Activated T-cell treated with anti-CD3 and anti-CD28 coated beads for 1 hour (primary cell): ENCODE results near the gene DCUN1D1.
A peak's percentile ranks its signal among the peaks of the same experiment; 100 is the strongest.
"Not testable (repeated sequence)": the region's sequence is repeated elsewhere in the genome, so short reads cannot be mapped to it uniquely, and the experiment has no call there.

Experiments
- DNase-seq: peaks from one replicate; pipeline ENCODE4 v3.0.0-alpha.2; 2020; ENCODE audit warnings: low read depth

The DCUN1D1 gene

DNA sequence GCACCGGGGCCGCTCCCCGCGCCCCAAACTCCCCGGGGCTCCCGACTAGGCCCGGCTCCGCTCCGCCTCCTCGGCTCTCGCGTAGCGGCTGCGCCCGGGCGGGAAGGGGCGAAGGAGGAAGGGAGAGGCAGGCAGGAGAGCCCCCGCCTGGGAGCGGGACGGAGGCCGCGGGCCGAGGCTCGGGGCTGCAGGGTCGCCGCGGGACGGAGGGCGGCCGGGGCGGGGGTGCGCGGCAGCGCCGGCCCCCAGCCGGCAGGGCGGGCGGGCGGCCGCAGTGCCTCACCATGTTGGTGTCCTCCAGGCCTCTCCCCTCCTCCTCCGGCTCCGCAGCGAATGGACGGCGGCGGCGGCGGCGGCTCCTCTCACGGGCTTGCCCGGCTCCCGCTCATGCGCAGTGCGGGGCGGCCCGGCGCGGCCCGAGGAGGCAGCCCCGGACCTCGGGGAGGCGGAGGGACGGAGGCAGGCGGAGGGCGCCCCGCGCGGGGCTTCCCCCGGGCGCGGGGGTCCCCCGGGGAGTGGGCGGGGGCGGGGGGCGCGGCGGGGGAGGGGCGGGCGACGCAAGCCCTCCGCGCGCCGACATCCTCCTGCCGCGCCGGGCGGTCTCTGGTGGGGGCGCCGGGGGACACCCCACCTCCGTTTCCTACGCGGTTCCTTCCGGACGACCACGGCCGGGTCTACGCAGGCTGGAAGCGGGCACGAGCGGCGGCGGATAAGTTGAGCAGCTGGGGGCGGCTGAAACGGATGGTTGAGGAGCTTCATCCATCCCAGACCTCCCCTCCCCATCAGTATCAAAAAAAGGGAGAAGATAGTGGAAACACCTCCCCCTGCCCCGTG, at the start of gene DCUN1D1:
Gene DCUN1D1 (minus strand): TSS at position 335 of the 834 bp plus-strand sequence. CDS start 49 bp downstream, at position 286.
- DNase-seq: peak; percentile 81

GRCh38 chr3:183028416-183028815, 48.1 kb upstream of the DCUN1D1 start:
- no peak for DNase-seq

DNA sequence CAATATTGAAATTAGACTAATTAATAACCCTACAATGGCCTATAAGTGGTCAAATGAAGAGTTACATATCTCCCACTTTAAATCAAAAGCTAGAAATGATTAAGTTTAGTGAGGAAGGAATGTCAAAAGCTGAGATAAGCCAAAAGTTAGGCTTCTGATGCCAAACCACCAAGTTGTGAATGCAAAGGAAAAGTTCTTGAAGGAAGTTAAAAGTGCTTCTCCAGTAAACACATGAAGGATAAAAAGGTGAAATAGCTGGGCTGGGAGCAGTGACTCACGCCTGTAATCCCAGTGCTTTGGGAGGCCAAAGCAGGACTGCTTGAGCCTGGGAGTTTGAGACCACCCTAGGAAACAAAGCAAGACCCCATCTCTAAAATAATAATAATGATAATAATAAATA, 46.9 kb upstream of the DCUN1D1 start:
- no peak for DNase-seq

DNA sequence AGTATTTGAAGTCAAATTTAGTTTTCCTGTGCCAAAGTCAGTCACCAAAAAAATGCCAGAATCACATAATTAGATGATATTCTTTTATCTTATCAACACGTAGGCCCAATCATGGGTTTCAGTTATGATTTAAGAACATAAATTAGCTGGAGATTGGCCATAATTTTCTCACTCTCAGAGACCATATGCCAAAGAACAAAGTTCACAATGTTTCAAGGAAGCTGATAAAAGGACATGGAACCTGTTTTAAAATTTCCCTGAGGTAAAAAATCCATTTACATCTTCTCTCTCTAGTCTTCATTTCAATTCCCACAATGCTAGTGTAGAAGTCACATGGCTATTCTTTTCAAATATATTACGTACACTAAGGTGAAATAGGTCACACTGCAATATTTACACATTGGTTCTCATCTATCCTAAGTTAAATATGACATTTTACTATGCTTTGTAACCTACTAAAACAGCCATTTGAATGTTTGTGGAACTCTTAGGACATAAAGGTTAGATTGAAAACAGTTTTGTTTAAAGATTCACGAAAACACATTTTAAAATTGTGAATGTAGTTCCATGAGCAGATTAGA, 42.7 kb upstream of the DCUN1D1 start:
- DNase-seq: no peak

DNA sequence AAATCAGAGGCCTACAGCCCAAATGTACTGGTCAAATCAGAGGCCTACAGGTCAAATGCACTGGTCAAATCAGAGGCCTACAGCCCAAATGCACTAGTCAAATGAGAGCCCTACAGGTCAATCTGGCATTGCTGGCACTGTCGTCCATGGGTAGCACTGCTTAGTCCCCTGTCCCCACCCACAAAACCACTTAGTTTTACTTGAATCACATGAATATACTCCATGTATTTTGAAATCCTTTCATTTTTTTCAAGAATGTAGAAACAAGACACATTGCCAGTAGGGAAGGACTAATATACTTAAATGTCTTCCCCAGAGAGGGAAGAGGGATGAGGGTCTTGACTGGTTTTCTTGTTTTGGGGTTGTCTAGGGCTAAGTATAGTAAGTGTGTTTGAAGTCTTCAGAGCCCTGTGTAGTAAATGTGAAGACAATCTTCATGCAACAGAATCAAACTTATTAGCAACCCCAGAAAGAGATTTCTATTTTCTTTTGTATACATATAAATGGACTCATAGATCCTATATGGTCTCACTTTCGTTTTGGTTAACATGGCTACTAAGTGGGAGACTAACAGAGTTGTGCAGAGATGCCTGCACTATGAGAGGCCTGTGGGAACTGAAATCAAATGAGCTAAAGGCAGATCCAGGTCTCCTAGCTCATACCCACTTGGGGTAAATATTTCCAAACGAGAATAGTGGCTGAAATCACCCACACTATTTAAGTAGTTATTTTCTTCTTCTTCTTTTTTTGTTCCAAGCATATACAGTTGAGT, 38.3 kb upstream of the DCUN1D1 start:
- DNase-seq: no peak

- no peak for DNase-seq
Measured at GRCh38 chr3:183015185-183015584, 34.8 kb upstream of the DCUN1D1 start.

DNA sequence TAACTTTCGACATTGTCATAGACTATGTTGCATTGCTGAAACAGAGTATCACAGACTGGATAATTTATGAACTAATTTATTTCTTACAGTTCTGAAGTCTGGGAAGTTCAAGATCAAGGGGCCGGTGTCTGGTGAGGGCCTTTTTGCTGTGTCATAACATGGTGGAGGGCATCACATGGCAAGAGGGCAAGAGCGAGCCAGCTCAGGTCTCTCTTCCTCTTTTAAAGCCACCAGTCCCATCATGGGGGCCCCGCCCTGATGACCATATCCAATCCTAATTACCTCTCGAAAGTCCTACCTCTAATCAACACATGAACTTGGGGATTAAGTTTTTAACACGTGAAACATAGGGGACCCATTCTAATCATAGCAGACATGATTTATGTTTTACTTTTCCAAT, 33.5 kb upstream of the DCUN1D1 start:
- no peak for DNase-seq

GRCh38 chr3:183013074-183013473, 32.7 kb upstream of the DCUN1D1 start:
- DNase-seq: no peak

DNA sequence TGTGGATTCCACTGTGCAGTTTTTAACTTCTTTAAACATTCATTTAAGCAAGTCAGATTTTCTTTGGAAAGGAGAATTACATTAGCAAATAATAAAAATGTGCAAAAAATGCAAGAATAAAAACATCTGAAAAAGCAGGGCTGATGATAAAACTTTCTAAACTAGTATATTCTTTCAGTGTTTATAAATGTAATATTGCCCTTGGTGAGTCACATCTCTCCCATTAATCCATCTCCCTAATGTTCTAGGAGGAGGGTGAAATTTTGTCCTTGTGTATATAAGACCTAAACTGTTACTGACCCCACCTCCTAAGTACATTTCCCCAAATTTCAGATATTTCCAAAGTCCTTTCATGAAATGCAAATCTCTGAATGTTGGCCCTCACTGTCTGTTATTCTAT, 28.5 kb upstream of the DCUN1D1 start:
- no peak for DNase-seq

DNA sequence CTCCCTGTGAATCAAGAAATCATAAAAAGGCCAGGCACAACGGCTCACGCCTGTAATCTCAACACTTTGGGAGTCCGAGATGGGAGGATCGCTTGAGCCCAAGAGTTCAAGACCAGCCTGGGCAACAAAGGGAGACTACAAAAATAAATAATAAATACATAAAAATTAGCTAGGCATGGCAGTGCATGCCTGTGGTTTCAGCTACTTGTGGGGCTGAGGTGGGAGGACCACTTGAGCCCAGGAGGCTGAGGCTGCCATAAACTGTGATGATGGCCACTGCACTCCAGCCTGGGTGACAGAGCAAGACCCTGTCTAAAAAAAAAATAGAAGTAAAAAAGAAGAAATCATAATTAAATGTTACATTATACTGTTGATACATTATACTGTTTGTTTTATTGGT, 28.0 kb upstream of the DCUN1D1 start:
- no peak for DNase-seq

GRCh38 chr3:183006396-183007002, 26.2 kb upstream of the DCUN1D1 start:
- DNase-seq: no peak

DNA sequence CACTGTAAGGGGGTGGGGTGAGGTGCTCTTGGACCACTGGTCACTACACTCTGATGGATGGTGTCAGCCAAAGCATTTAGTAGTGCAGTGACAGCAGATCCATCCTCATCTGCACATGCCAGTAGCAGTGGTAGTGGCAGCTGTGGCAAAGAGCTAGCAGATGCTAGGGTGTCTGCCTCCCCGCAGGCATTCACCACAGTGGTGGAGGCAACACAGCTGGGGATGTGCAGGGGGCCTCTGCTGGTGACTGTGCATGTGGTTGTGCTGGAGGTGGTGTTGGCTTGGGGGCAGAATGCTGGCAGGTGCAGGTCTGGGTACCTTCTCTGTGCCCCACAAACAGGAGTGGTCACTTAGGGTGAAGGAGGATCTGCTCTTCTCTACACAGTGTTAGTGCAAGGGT, 19.4 kb upstream of the DCUN1D1 start:
- no peak for DNase-seq

DNA sequence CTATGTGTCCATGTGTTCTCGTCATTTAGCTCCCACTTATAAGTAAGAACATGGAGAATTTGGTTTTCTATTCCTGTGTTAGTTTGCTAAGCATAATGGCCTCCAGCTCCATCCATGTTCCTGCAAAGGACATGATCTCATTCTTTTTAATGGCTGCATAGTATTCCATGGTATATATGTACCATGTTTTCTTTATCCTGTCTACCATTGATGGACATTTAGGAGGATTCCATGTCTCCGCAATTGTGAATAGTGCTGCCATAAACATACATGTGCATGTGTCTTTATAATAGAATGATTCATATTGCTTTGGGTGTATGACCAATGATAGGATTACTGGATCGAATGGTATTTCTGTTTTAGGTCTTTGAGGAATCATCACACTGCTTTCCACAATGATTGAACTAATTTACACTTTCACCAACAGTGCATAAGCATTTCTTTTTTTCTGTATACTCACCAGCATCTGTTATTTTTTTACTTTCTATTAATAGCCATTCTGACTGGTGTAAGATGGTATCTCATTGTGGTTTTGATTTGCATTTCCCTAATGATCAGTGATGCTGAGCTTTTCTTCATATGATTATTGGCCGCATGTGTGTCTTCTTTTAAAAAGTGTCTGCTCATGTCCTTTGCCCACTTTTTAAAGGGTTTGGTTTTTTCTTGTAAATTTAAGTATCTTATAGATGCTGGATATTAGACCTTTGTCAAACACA, 13.3 kb upstream of the DCUN1D1 start:
- not testable (repeated sequence) for DNase-seq

GRCh38 chr3:182989566-182989965, 9.2 kb upstream of the DCUN1D1 start:
- no peak for DNase-seq

- no peak for DNase-seq
Measured at GRCh38 chr3:182986021-182986420, 5.7 kb upstream of the DCUN1D1 start.

DNA sequence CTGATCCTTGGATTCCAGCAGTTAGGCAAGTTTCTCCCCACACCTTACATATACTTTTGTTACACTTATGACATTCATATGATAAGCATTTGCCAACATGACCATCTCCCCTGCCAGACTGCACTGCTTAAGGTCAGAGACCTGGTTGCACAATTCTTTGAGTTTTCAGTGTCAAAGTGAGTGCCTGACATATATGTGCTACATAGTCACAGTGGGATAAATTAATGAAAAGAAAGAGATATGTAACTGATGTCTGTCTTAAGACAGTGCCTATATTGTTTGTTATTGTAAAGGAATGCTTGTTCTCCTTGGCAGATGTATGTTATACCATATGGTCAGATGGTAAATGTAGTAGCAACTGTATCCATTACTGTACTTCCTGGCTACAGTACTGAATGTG, 3.5 kb upstream of the DCUN1D1 start:
- DNase-seq: no peak

GRCh38 chr3:182981038-182981380, 671 bp upstream of the DCUN1D1 start:
- DNase-seq: no peak

- DNase-seq: no peak
Measured at GRCh38 chr3:182979674-182980191, 605 bp downstream of the DCUN1D1 start.

- no peak for DNase-seq
Measured at GRCh38 chr3:182979103-182979673, 1.1 kb downstream of the DCUN1D1 start.

- no peak for DNase-seq
Measured at GRCh38 chr3:182978387-182978786, 2.0 kb downstream of the DCUN1D1 start.

DNA sequence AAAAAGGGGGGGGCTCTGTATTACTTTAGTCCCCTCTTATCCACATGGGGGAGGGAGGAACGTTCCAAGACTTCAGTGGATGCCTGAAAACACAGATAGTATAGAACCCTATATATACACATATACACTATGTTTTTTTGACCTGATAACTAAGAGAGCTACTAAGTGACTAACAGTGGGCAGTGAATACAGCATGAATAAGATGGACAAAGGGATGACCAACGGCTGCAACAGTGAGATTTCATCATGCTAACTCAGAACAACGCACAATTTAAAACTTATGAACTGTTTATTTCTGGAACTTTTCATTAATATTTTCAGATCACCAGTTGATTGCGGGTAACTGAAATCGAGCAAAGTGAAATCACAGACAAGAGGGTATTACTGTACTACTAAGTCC, 7.3 kb downstream of the DCUN1D1 start:
- DNase-seq: no peak
